RWPE2 (cell line): ENCODE results near the gene TP53AIP1.

ENCODE experiments used
- ATAC-seq: fragments of 200-7000 bp; cut with Tn5 transposase; 3 replicates; pipeline ENCODE4 v1.9.1; 2021; ENCODE audit warnings: low read depth
- DNase-seq: peaks from one replicate; pipeline ENCODE4 v3.0.0-alpha.2; 2020; ENCODE audit warnings: low spot score
- H3K27ac ChIP-seq: fragments of 450-650 bp; 2 replicates; pipeline ENCODE4 v1.5.1; 2017; ENCODE audit warnings: mild to moderate bottlenecking; ENCODE audit not compliant: poor library complexity, severe bottlenecking
- H3K27me3 ChIP-seq: fragments of 250-450 bp; sonication (Bioruptor Pico); 2 replicates; pipeline ENCODE4 v1.5.1; 2021; ENCODE audit warnings: mild to moderate bottlenecking, moderate library complexity; ENCODE audit not compliant: insufficient read depth, poor library complexity, severe bottlenecking
- H3K36me3 ChIP-seq: fragments of 250-450 bp; sonication (Bioruptor Pico); 2 replicates; pipeline ENCODE4 v1.5.1; 2020; ENCODE audit warnings: low read depth, mild to moderate bottlenecking, moderate library complexity
- H3K4me1 ChIP-seq: fragments of 250-450 bp; sonication (Bioruptor Pico); 2 replicates; pipeline ENCODE4 v1.5.1; 2021; ENCODE audit warnings: mild to moderate bottlenecking, moderate library complexity; ENCODE audit not compliant: insufficient read depth, poor library complexity, severe bottlenecking
- H3K4me3 ChIP-seq: fragments of 250-450 bp; sonication (Bioruptor Pico); 2 replicates; pipeline ENCODE4 v1.5.1; 2021; ENCODE audit warnings: mild to moderate bottlenecking, moderate library complexity; ENCODE audit not compliant: severe bottlenecking
- H3K9me3 ChIP-seq: fragments of 250-450 bp; sonication (Bioruptor Pico); 2 replicates; pipeline ENCODE4 v1.5.1; 2021; ENCODE audit warnings: mild to moderate bottlenecking, moderate library complexity; ENCODE audit not compliant: severe bottlenecking
- CTCF ChIP-seq: fragments of 450-650 bp; IDR thresholded peaks from one replicate; pipeline ENCODE4 v1.5.1; 2017; ENCODE audit warnings: mild to moderate bottlenecking, moderate library complexity; ENCODE audit not compliant: poor library complexity, severe bottlenecking

Gene TP53AIP1

GRCh38 chr11:128964463-128964930, 21.8 kb upstream of the TP53AIP1 start:
- Histone ChIP-seq H3K36me3 (peaks cover 12% of the 10 kb centered on the region; the same call in 1 of the 2 replicates), H3K4me1 (no peaks in the 10 kb centered on the region), H3K27ac (no peak overlapping the region), H3K4me3 (no peak overlapping the region), H3K27me3 (no peaks in the 10 kb centered on the region), H3K9me3 (no peaks in the 10 kb centered on the region)
- no peak for ATAC-seq
- TF ChIP-seq CTCF: no peak
- no peak for DNase-seq

- Histone ChIP-seq H3K4me1 (no peaks in the 10 kb centered on the region), H3K36me3 (peaks cover 12% of the 10 kb centered on the region; the same call in 1 of the 2 replicates), H3K4me3 (no peak overlapping the region), H3K27ac (no peak overlapping the region), H3K9me3 (no peaks in the 10 kb centered on the region), H3K27me3 (no peaks in the 10 kb centered on the region)
- no peak for ATAC-seq
- no peak for TF ChIP-seq CTCF
- no peak for DNase-seq
Measured at GRCh38 chr11:128963744-128964325, 21.2 kb upstream of the TP53AIP1 start.

GRCh38 chr11:128962896-128963295, 20.2 kb upstream of the TP53AIP1 start:
- ATAC-seq (no peak), DNase-seq (no peak)
- TF ChIP-seq CTCF: no peak
- Histone ChIP-seq H3K36me3 (peaks cover 4% of the 10 kb centered on the region; the same call in 1 of the 2 replicates), H3K4me3 (no peak overlapping the region), H3K9me3 (no peaks in the 10 kb centered on the region), H3K27ac (no peak overlapping the region), H3K27me3 (no peaks in the 10 kb centered on the region), H3K4me1 (no peaks in the 10 kb centered on the region)

- no peak for TF ChIP-seq CTCF
- H3K4me1 ChIP-seq: no peaks in the 10 kb centered on the region
- H3K27ac ChIP-seq: no peak overlapping the region
- ATAC-seq: no peak
- DNase-seq: no peak
- no peaks in the 10 kb centered on the region for H3K9me3 ChIP-seq
- no peaks in the 10 kb centered on the region for H3K27me3 ChIP-seq
- no peaks in the 10 kb centered on the region for H3K36me3 ChIP-seq
- H3K4me3 ChIP-seq: no peak overlapping the region
Measured at GRCh38 chr11:128961645-128962044, 19.0 kb upstream of the TP53AIP1 start.

GRCh38 chr11:128957202-128957482, 14.5 kb upstream of the TP53AIP1 start:
- Histone ChIP-seq H3K27me3 (no peaks in the 10 kb centered on the region), H3K36me3 (no peaks in the 10 kb centered on the region), H3K4me1 (no peaks in the 10 kb centered on the region), H3K9me3 (no peaks in the 10 kb centered on the region), H3K27ac (no peak overlapping the region), H3K4me3 (no peak overlapping the region)
- no peak for TF ChIP-seq CTCF
- no peak for DNase-seq
- ATAC-seq: no peak
